ENCODE data around the gene ARHGEF7. TPM values are rescaled to one million over a fixed set of nuclear protein-coding genes. Genes with fewer than 3 reads are reported as not detected.

Gene ARHGEF7
- total RNA-seq, 1 experiment from 2014 or later, result 46.2 TPM

DNA sequence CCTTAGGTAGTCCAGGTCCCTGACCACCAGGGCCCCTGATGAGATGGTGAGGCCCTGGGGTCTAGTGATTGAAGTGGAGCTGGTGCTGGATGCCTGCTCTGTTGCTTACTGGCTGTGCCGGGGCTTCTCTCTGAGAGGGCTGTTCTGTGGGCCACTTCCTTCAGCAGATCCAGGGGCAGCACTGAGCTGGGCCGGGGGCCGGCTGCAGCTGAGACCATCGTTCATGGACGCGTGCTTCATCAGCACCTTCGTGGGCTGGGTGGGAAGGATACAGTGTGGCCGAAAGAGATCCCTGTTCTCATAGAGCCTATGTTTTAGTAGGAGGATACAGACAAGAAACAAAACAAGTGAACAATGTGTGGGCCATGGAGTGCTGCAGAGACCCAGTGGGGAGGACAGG, 172.1 kb downstream of the ARHGEF7 start:
- ChIA-PET RAD21 (ENCODE audit: low non-redundant PET in 1 of 2, low total read pairs in 2 of 2, uncharacterized antibody in 2 of 2, unreplicated experiment in 2 of 2) (no interaction called here), POLR2A (no interaction called here), CTCF (no interaction called here)
- Histone ChIP-seq H3K36me3 (ENCODE audit: control insufficient read depth in 1 of 2, insufficient read depth in 2 of 2, low read length in 2 of 2) (peaks cover 14 to 20% of the 10 kb centered on the region in 2 experiments), H3K4me2 (ENCODE audit: low read length) (no peak overlapping the region), H3K9me3 (ENCODE audit: control insufficient read depth in 1 of 2, insufficient read depth in 1 of 2, low read depth in 1 of 2, low read length in 2 of 2) (no peaks in the 10 kb centered on the region), H3K27me3 (ENCODE audit: insufficient read depth, low read length) (no peaks in the 10 kb centered on the region), H3K27ac (ENCODE audit: low read depth, low read length) (no peak overlapping the region), H2AFZ (ENCODE audit: low read depth, low read length, poor library complexity, severe bottlenecking) (no peak overlapping the region), H3K4me3 (replicated peaks in 1 of 2; ENCODE audit: low read depth in 1 of 2, low read length in 2 of 2) (no peak overlapping the region), H3K9ac (ENCODE audit: low read length) (no peak overlapping the region), H4K20me1 (ENCODE audit: insufficient read depth) (no peaks in the 10 kb centered on the region), H3K79me2 (ENCODE audit: insufficient read depth, low read length) (no peaks in the 10 kb centered on the region; the same call in 1 of the 2 replicates), H3K9me2 (ENCODE audit: insufficient read depth) (no peaks in the 10 kb centered on the region), H3K4me1 (ENCODE audit: control insufficient read depth in 1 of 2, insufficient read depth in 2 of 2, low read length in 2 of 2) (no peaks in the 10 kb centered on the region)
- BruUV-seq (replicated peaks), result no TSS peak
- TF ChIP-seq SRF (IDR thresholded peaks at IDR 0.05; ENCODE audit: low read depth), result no peak
- no peak for TF ChIP-seq CTCF (IDR thresholded peaks at IDR 0.05 in 2 of 3, conservative IDR thresholded peaks at IDR 0.05 in 1 of 3; ENCODE audit: borderline replicate concordance in 1 of 3, insufficient read depth in 1 of 3, low read depth in 2 of 3, low read length in 2 of 3)
- TF ChIP-seq EZH2 (IDR thresholded peaks at IDR 0.05), result no peak
- no peak for TF ChIP-seq TCF7L2 (IDR thresholded peaks at IDR 0.05; ENCODE audit: borderline replicate concordance, extremely low read depth, insufficient read depth, insufficient read length)
- TF ChIP-seq CBX3 (IDR thresholded peaks at IDR 0.05; ENCODE audit: low read depth), result no peak
- TF ChIP-seq, protein P1, sequence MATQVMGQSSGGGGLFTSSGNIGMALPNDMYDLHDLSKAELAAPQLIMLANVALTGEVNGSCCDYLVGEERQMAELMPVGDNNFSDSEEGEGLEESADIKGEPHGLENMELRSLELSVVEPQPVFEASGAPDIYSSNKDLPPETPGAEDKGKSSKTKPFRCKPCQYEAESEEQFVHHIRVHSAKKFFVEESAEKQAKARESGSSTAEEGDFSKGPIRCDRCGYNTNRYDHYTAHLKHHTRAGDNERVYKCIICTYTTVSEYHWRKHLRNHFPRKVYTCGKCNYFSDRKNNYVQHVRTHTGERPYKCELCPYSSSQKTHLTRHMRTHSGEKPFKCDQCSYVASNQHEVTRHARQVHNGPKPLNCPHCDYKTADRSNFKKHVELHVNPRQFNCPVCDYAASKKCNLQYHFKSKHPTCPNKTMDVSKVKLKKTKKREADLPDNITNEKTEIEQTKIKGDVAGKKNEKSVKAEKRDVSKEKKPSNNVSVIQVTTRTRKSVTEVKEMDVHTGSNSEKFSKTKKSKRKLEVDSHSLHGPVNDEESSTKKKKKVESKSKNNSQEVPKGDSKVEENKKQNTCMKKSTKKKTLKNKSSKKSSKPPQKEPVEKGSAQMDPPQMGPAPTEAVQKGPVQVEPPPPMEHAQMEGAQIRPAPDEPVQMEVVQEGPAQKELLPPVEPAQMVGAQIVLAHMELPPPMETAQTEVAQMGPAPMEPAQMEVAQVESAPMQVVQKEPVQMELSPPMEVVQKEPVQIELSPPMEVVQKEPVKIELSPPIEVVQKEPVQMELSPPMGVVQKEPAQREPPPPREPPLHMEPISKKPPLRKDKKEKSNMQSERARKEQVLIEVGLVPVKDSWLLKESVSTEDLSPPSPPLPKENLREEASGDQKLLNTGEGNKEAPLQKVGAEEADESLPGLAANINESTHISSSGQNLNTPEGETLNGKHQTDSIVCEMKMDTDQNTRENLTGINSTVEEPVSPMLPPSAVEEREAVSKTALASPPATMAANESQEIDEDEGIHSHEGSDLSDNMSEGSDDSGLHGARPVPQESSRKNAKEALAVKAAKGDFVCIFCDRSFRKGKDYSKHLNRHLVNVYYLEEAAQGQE (IDR thresholded peaks at IDR 0.05; ENCODE audit: low read depth), result no peak
- TF ChIP-seq JUND (IDR thresholded peaks at IDR 0.05), result no peak
- no peak for TF ChIP-seq YY1 (IDR thresholded peaks at IDR 0.05; ENCODE audit: extremely low read depth, insufficient replicate concordance, low read depth, low read length)
- TF ChIP-seq, protein P2, sequence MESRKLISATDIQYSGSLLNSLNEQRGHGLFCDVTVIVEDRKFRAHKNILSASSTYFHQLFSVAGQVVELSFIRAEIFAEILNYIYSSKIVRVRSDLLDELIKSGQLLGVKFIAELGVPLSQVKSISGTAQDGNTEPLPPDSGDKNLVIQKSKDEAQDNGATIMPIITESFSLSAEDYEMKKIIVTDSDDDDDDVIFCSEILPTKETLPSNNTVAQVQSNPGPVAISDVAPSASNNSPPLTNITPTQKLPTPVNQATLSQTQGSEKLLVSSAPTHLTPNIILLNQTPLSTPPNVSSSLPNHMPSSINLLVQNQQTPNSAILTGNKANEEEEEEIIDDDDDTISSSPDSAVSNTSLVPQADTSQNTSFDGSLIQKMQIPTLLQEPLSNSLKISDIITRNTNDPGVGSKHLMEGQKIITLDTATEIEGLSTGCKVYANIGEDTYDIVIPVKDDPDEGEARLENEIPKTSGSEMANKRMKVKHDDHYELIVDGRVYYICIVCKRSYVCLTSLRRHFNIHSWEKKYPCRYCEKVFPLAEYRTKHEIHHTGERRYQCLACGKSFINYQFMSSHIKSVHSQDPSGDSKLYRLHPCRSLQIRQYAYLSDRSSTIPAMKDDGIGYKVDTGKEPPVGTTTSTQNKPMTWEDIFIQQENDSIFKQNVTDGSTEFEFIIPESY (IDR thresholded peaks at IDR 0.05; ENCODE audit: extremely low read depth, insufficient replicate concordance, low read length), result no peak
- no peak for TF ChIP-seq SIN3A (IDR thresholded peaks at IDR 0.05; ENCODE audit: low read depth)
- no peak for TF ChIP-seq POLR2AphosphoS5 (IDR thresholded peaks at IDR 0.05; ENCODE audit: low read depth, low read length)
- TF ChIP-seq FOSL1 (IDR thresholded peaks at IDR 0.05; ENCODE audit: low read depth), result no peak
- TF ChIP-seq ELF1 (IDR thresholded peaks at IDR 0.05; ENCODE audit: borderline replicate concordance, low read depth), result no peak
- TF ChIP-seq, protein P3, sequence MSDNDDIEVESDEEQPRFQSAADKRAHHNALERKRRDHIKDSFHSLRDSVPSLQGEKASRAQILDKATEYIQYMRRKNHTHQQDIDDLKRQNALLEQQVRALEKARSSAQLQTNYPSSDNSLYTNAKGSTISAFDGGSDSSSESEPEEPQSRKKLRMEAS (IDR thresholded peaks at IDR 0.05), result no peak
- TF ChIP-seq EZH2phosphoT487 (IDR thresholded peaks at IDR 0.05; ENCODE audit: borderline replicate concordance), result no peak
- no peak for TF ChIP-seq SP1 (IDR thresholded peaks at IDR 0.05; ENCODE audit: low read depth)
- no peak for TF ChIP-seq ZFX (IDR thresholded peaks at IDR 0.05)
- ATAC-seq (no peak), DNase-seq (ENCODE audit: low read depth, low spot score) (no peak)
- intact Hi-C loops (cut with micrococcal nuclease), result no loop called here
